HepG2 (cell line): Measurements from ENCODE around the gene BCL7A. TPM values are rescaled to one million over a fixed set of nuclear protein-coding genes. Genes with fewer than 3 reads are reported as not detected.

Experiments
- ATAC-seq: fragments of 200-7000 bp; cut with Tn5 transposase; 3 replicates; pipeline ENCODE4 v1.9.1; 2020; ENCODE audit warnings: mild to moderate bottlenecking, moderate library complexity
- BruUV-seq: library from RNA; stranded (reverse); fragments of 400-500 nt; replicated peaks from 2 replicates; lab custom pipeline; 2021; lab: Mats Ljungman, UMichigan
- CTCF ChIA-PET: fragments of 300-600 bp; formaldehyde crosslinking; extraction: SDS; loops from one replicate; lab custom pipeline; 2021; ENCODE audit warnings: low total read pairs, inconsistent platforms, low intra/inter-chr PET ratio; lab: Yijun Ruan, JAX
- POLR2A ChIA-PET: fragments of 350-600 bp; sonication (Branson Sonifier 250); formaldehyde crosslinking; loops from one replicate; lab custom pipeline; 2020; ENCODE audit warnings: antibody characterized with exemption, inconsistent platforms; lab: Yijun Ruan, JAX
- DNase-seq: peaks from one replicate; pipeline ENCODE4 v3.0.0-alpha.2; 2015; ENCODE audit warnings: low spot score
- FAIRE-seq: peaks from 3 replicates; lab custom pipeline; 2011; peaks lifted over from hg19 to GRCh38; lab: Jason Lieb, UNC
- H2AFZ ChIP-seq: one replicate; pipeline ENCODE4 v1.6.1; 2011; ENCODE audit warnings: low read length, inconsistent platforms
- H3K27ac ChIP-seq: fragments of 300-600 bp; 3 replicates; pipeline ENCODE4 v1.8.0; 2011; ENCODE audit warnings: mixed run types, mild to moderate bottlenecking, mixed read lengths, low read length, inconsistent platforms; ENCODE audit not compliant: insufficient read depth; ENCODE audit errors: extremely low read length
- H3K27me3 ChIP-seq, 2 experiments: fragments of 200-600 bp in 1 of 2; 2 replicates in 1 of 2; 3 replicates in 1 of 2; pipeline versions ENCODE4 v1.6.0 to v1.8.0; 2011; ENCODE audit warnings: low read length in 2 of 2, mild to moderate bottlenecking in 2 of 2, moderate library complexity in 2 of 2, inconsistent platforms in 1 of 2; ENCODE audit not compliant: insufficient read depth in 2 of 2, control insufficient read depth in 1 of 2
- H3K36me3 ChIP-seq, 2 experiments: fragments of 200-600 bp in 1 of 2; replicated peaks in 1 of 2; 2 replicates in 1 of 2; 3 replicates in 1 of 2; pipeline versions ENCODE4 v1.5.1 to v1.8.0; 2011; ENCODE audit warnings: low read length in 2 of 2, inconsistent platforms in 1 of 2; ENCODE audit not compliant: insufficient read depth in 2 of 2, control insufficient read depth in 1 of 2
- H3K4me1 ChIP-seq: 2 replicates; pipeline ENCODE4 v1.5.1; 2012; ENCODE audit warnings: low read length, inconsistent platforms; ENCODE audit not compliant: insufficient read depth
- H3K4me2 ChIP-seq: 2 replicates; pipeline ENCODE4 v1.6.0; 2011; ENCODE audit warnings: low read depth, low read length, inconsistent platforms
- H3K4me3 ChIP-seq, 3 experiments: fragments of 200-600 bp in 1 of 3; sonication (generic), shearing (Covaris generic) in 1 of 3; replicated peaks in 1 of 3; 2 replicates each; pipeline ENCODE4 v1.5.1; 2011 to 2016; ENCODE audit warnings: low read length in 3 of 3, inconsistent platforms in 2 of 3, low read depth in 2 of 3, mild to moderate bottlenecking in 2 of 3, control low read depth in 1 of 3, mixed read lengths in 1 of 3; ENCODE audit not compliant: insufficient read depth in 1 of 3
- H3K79me2 ChIP-seq: one replicate; pipeline ENCODE4 v1.6.1; 2011; ENCODE audit warnings: low read length, inconsistent platforms; ENCODE audit not compliant: insufficient read depth
- H3K9ac ChIP-seq: 2 replicates; pipeline ENCODE4 v1.6.0; 2011; ENCODE audit warnings: mild to moderate bottlenecking, low read depth, low read length, inconsistent platforms; ENCODE audit not compliant: insufficient read depth
- H3K9me3 ChIP-seq: 2 replicates; pipeline ENCODE4 v1.5.1; 2012; ENCODE audit warnings: mild to moderate bottlenecking, low read length
- H4K20me1 ChIP-seq: 2 replicates; pipeline ENCODE4 v1.6.0; 2011; ENCODE audit warnings: inconsistent platforms, mild to moderate bottlenecking, low read length, moderate library complexity; ENCODE audit not compliant: insufficient read depth
- AHR ChIP-seq: IDR thresholded peaks from 2 replicates; pipeline ENCODE4 v1.6.1; 2018; ENCODE audit warnings: missing genetic modification reagents, missing compliant biosample characterization
- MED8 ChIP-seq: sonication (generic); formaldehyde crosslinking; IDR thresholded peaks from 2 replicates; pipeline ENCODE4 v1.8.1; 2023; ENCODE audit warnings: mild to moderate bottlenecking, missing genetic modification reagents; ENCODE audit not compliant: insufficient replicate concordance
- NCOA1 ChIP-seq: sonication (generic); formaldehyde crosslinking; IDR thresholded peaks from 2 replicates; pipeline ENCODE4 v1.9.0; 2021; ENCODE audit warnings: missing genetic modification reagents
- RBM22 ChIP-seq: fragments of 200-400 bp; formaldehyde crosslinking; optimal IDR thresholded peaks from 2 replicates; pipeline ENCODE3; 2017; ENCODE audit warnings: mild to moderate bottlenecking, low read length, moderate library complexity
- SMAD9 ChIP-seq: sonication (generic); formaldehyde crosslinking; IDR thresholded peaks from 2 replicates; pipeline ENCODE4 v1.5.1; 2020; ENCODE audit warnings: mild to moderate bottlenecking, missing genetic modification reagents
- STAT5B ChIP-seq: sonication (generic); formaldehyde crosslinking; IDR thresholded peaks from 2 replicates; pipeline ENCODE4 v1.4.0; 2020; ENCODE audit warnings: missing genetic modification reagents
- ZBTB42 ChIP-seq: sonication (generic); formaldehyde crosslinking; IDR thresholded peaks from 2 replicates; pipeline ENCODE4 v1.5.0; 2020; ENCODE audit warnings: mild to moderate bottlenecking, missing genetic modification reagents
- ZNF138 ChIP-seq: sonication (generic); formaldehyde crosslinking; IDR thresholded peaks from 2 replicates; pipeline ENCODE4 v1.5.0; 2020; ENCODE audit warnings: mild to moderate bottlenecking, low read depth, missing genetic modification reagents
- ZNF274 ChIP-seq: sonication (generic); formaldehyde crosslinking; IDR thresholded peaks from 2 replicates; pipeline ENCODE4 v1.5.1; 2020; ENCODE audit warnings: mild to moderate bottlenecking, missing genetic modification reagents
- ZNF3 ChIP-seq: IDR thresholded peaks from 2 replicates; pipeline ENCODE4 v1.7.0; 2017; ENCODE audit warnings: inconsistent platforms
- ZNF30 ChIP-seq: sonication (generic); formaldehyde crosslinking; IDR thresholded peaks from 2 replicates; pipeline ENCODE4 v1.5.0; 2020; ENCODE audit warnings: mild to moderate bottlenecking, missing genetic modification reagents
- ZNF431 ChIP-seq: sonication (generic); formaldehyde crosslinking; IDR thresholded peaks from 2 replicates; pipeline ENCODE4 v1.9.0; 2022; ENCODE audit warnings: missing genetic modification reagents, low read depth, mild to moderate bottlenecking, borderline replicate concordance
- ZNF441 ChIP-seq: sonication (generic); formaldehyde crosslinking; IDR thresholded peaks from 2 replicates; pipeline ENCODE4 v1.7.0; 2021; ENCODE audit warnings: missing genetic modification reagents, borderline replicate concordance
- ZNF501 ChIP-seq: sonication (generic); formaldehyde crosslinking; IDR thresholded peaks from 2 replicates; pipeline ENCODE4 v1.5.1; 2020; ENCODE audit warnings: mild to moderate bottlenecking, moderate library complexity, missing genetic modification reagents
- ZNF510 ChIP-seq: sonication (generic); formaldehyde crosslinking; IDR thresholded peaks from 2 replicates; pipeline ENCODE4 v1.4.0; 2020; ENCODE audit warnings: low read depth, mild to moderate bottlenecking, missing genetic modification reagents
- ZNF724P ChIP-seq: sonication (generic); formaldehyde crosslinking; IDR thresholded peaks from 2 replicates; pipeline ENCODE4 v1.8.0; 2022; ENCODE audit warnings: missing genetic modification reagents, borderline replicate concordance
- ZNF891 ChIP-seq: sonication (generic); formaldehyde crosslinking; IDR thresholded peaks from 2 replicates; pipeline ENCODE4 v1.5.0; 2020; ENCODE audit warnings: mild to moderate bottlenecking, missing genetic modification reagents
- WGBS: methylation state at CpG from one replicate; pipeline ENCODE4 v1.1.6; 2017; ENCODE audit warnings: low lambda C conversion rate; 5-methylcytosine and 5-hydroxymethylcytosine counted together
- in situ Hi-C: cut with HindIII; loops from 2 replicates; pipeline ENCODE4 v1.10.0; 2017; ENCODE audit warnings: low pct_unique_long_range_greater_than_20kb; ENCODE audit not compliant: extremely low pct_ligation_motif_present
- intact Hi-C: fragments of 100-400 bp; cut with micrococcal nuclease; formaldehyde crosslinking; loops from one replicate; pipeline ENCODE4 v1.10.0; 2022; ENCODE audit not compliant: unreplicated experiment
- polyA plus RNA-seq, 8 experiments: library from polyadenylated mRNA; depleted of rRNA in 3 of 8; stranded (reverse) in 7 of 8; unstranded in 1 of 8; fragments of >200 nt; fragmentation: Illumina TruSeq in 4 of 8; extraction: Trizol in 4 of 8; gene quantifications; 2 replicates each; pipeline versions ENCODE4 v1.2.1 to v1.2.3, GENCODE V29; 2011 to 2016; ENCODE audit warnings: low read depth in 4 of 8, missing spikeins in 1 of 8, mixed read lengths in 1 of 8; ENCODE audit not compliant: insufficient read depth in 1 of 8
- total RNA-seq, 5 experiments: library from RNA; depleted of rRNA; stranded (reverse); fragments of >200 nt; fragmentation: Illumina TruSeq; extraction: Trizol; gene quantifications; 2 replicates each; pipeline ENCODE4 v1.2.3, GENCODE V29; 2016; ENCODE audit warnings: low read depth in 1 of 5
- TF ChIP-seq, protein P1 (sequence below): sonication (generic); formaldehyde crosslinking; IDR thresholded peaks from 2 replicates; pipeline ENCODE4 v1.5.0; 2020; ENCODE audit warnings: mild to moderate bottlenecking, missing genetic modification reagents
- TF ChIP-seq, protein P2 (sequence below): sonication (generic); formaldehyde crosslinking; conservative IDR thresholded peaks from 2 replicates; pipeline ENCODE4 v1.4.0; 2020; ENCODE audit warnings: missing genetic modification reagents

Gene BCL7A
- total and polyA plus RNA-seq, 2 of the 13 experiments (the other 11 are each of a cell fraction or from before 2014, with no cell fraction given), result 4.1 to 6.2 TPM

DNA sequence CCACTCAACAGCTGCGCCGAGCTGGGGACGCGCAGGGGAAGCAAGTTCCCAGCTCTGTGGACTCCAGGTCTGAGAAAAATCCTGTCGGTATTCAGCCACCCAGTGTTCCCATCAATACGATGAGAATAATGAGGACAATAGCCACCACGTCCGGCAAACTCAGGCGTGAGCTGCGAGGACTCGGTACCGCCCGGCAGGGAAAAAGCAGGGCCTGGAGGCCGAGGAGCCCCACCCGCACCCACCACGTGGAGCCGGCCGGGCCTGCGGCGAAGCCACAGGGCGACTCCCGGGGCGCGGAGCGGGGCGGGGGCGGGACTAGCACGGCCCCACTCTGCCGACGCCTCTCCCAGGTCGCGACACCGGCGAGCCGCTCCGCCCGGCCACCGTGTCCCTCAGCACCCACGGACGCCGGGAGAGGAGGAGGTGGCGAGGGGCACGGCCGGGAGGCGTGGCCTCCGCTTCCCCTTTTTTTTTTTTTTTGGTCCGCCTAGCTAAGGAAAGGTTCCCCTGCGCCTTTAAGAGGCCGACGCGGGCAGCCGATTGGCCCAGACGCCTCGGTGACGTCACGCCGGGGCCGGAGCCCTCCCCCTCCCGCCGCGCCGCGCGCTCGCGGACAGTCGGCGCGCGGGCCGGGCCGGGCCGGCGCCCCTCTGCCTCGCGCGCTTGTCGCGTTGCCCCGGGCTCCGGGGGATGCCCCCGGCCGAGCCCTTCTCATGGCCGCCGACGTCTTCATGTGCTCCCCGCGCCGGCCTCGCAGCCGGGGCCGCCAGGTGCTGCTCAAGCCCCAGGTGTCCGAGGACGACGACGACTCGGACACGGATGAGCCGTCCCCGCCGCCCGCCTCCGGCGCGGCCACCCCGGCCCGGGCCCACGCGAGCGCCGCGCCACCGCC lies 56.7 kb downstream of the BCL7A start, which contains the start of gene MLXIP (continued):
- TF ChIP-seq, protein P1, sequence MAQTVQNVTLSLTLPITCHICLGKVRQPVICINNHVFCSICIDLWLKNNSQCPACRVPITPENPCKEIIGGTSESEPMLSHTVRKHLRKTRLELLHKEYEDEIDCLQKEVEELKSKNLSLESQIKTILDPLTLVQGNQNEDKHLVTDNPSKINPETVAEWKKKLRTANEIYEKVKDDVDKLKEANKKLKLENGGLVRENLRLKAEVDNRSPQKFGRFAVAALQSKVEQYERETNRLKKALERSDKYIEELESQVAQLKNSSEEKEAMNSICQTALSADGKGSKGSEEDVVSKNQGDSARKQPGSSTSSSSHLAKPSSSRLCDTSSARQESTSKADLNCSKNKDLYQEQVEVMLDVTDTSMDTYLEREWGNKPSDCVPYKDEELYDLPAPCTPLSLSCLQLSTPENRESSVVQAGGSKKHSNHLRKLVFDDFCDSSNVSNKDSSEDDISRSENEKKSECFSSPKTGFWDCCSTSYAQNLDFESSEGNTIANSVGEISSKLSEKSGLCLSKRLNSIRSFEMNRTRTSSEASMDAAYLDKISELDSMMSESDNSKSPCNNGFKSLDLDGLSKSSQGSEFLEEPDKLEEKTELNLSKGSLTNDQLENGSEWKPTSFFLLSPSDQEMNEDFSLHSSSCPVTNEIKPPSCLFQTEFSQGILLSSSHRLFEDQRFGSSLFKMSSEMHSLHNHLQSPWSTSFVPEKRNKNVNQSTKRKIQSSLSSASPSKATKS (CRISPR knock-in tag), result peak; percentile 17; the same call in 1 of the 2 replicates

DNA sequence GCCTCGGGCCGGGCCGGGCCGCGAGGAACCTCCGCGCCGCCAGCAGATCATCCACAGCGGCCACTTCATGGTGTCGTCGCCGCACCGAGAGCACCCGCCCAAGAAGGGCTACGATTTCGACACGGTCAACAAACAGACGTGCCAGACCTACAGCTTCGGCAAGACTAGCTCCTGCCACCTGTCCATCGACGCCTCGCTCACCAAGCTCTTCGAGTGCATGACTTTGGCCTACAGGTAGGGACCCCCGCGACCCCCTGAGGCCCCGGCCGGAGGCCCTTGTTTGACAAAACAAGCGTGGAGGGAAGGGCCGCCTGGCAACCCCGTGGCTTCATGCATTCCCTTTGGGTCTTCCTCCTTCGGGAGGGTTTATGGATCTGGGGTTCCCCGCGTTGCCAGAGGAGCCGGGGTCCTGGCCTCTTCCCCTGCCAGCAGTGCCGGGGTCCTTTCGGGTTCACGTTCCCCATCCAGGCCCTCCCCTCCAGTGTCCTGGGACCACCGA lies 57.4 kb downstream of the BCL7A start:
- peaks cover 17% of the 10 kb centered on the region for H4K20me1 ChIP-seq
- intact Hi-C loops, result loop anchor here (5.0 kb wide), 1 partner anchor 1392 kb away; the partner anchor contains the start of gene MLEC
- ChIA-PET CTCF (no interaction called here), POLR2A (interaction anchor here (0.7 to 3.9 kb wide), 5 partner anchors 9 to 20 kb away, joined by 3 to 27 read pairs (median 13); no protein-coding TSS in a partner anchor)
- in situ Hi-C loops, result no loop called here
- peaks cover 58% of the 10 kb centered on the region for H3K4me1 ChIP-seq
- BruUV-seq, result no TSS peak
- H3K36me3 ChIP-seq, result peaks cover 2 to 6% of the 10 kb centered on the region in 2 experiments; a peak in 4 of 5 replicates
- H2AFZ ChIP-seq, result no peak overlapping the region
- peak overlapping the region; percentile 68 for H3K9ac ChIP-seq
- H3K4me2 ChIP-seq, result peak overlapping the region; percentile 99
- peak; percentile 27 for ATAC-seq
- H3K4me3 ChIP-seq, result peak overlapping the region; percentile 56 to 74 (median 62)
- H3K27me3 ChIP-seq, result no peaks in the 10 kb centered on the region
- 3% methylated on average over 7 of the region's 38 CpGs for WGBS
- no peak overlapping the region for H3K27ac ChIP-seq
- DNase-seq, result no peak
- H3K79me2 ChIP-seq, result peaks cover 42% of the 10 kb centered on the region
- FAIRE-seq, result no peak
- no peaks in the 10 kb centered on the region for H3K9me3 ChIP-seq
- TF ChIP-seq ZBTB42 (CRISPR knock-in tag), result 0 out of 2 replicates have a peak, but pooled peaks have one; percentile 79
- 0 out of 2 replicates have a peak, but pooled peaks have one; percentile 27 for TF ChIP-seq STAT5B (CRISPR knock-in tag)
- TF ChIP-seq AHR (CRISPR knock-in tag), result no peak
- TF ChIP-seq ZNF510 (CRISPR knock-in tag), result 0 out of 2 replicates have a peak, but pooled peaks have one; percentile 51
- no peak for TF ChIP-seq RBM22
- TF ChIP-seq ZNF724P (CRISPR knock-in tag), result 0 out of 2 replicates have a peak, but pooled peaks have one; percentile 68
- TF ChIP-seq ZNF3 (CRISPR knock-in tag), result peak; percentile 47; the same call in 1 of the 2 replicates
- TF ChIP-seq ZNF274, result peak; percentile 79; the same call in 1 of the 2 replicates
- peak; percentile 88; the same call in 1 of the 2 replicates for TF ChIP-seq SMAD9 (CRISPR knock-in tag)
- TF ChIP-seq ZNF441, result peak; percentile 81
- peak; percentile 85; the same call in 1 of the 2 replicates for TF ChIP-seq ZNF138 (CRISPR knock-in tag)
- TF ChIP-seq ZNF501 (CRISPR knock-in tag), result no peak
- TF ChIP-seq ZNF891 (CRISPR knock-in tag), result peak; percentile 88; the same call in 1 of the 2 replicates
- peak; percentile 92 for TF ChIP-seq ZNF30 (CRISPR knock-in tag)
- peak; percentile 28 for TF ChIP-seq MED8
- TF ChIP-seq ZNF431 (CRISPR knock-in tag), result peak; percentile 58
- TF ChIP-seq NCOA1 (CRISPR knock-in tag), result no peak
- TF ChIP-seq, protein P2, sequence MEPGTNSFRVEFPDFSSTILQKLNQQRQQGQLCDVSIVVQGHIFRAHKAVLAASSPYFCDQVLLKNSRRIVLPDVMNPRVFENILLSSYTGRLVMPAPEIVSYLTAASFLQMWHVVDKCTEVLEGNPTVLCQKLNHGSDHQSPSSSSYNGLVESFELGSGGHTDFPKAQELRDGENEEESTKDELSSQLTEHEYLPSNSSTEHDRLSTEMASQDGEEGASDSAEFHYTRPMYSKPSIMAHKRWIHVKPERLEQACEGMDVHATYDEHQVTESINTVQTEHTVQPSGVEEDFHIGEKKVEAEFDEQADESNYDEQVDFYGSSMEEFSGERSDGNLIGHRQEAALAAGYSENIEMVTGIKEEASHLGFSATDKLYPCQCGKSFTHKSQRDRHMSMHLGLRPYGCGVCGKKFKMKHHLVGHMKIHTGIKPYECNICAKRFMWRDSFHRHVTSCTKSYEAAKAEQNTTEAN (CRISPR knock-in tag), result peak; percentile 79; the same call in 1 of the 2 replicates
